ENCODE measurements around the gene CDT1.

The CDT1 gene

DNA sequence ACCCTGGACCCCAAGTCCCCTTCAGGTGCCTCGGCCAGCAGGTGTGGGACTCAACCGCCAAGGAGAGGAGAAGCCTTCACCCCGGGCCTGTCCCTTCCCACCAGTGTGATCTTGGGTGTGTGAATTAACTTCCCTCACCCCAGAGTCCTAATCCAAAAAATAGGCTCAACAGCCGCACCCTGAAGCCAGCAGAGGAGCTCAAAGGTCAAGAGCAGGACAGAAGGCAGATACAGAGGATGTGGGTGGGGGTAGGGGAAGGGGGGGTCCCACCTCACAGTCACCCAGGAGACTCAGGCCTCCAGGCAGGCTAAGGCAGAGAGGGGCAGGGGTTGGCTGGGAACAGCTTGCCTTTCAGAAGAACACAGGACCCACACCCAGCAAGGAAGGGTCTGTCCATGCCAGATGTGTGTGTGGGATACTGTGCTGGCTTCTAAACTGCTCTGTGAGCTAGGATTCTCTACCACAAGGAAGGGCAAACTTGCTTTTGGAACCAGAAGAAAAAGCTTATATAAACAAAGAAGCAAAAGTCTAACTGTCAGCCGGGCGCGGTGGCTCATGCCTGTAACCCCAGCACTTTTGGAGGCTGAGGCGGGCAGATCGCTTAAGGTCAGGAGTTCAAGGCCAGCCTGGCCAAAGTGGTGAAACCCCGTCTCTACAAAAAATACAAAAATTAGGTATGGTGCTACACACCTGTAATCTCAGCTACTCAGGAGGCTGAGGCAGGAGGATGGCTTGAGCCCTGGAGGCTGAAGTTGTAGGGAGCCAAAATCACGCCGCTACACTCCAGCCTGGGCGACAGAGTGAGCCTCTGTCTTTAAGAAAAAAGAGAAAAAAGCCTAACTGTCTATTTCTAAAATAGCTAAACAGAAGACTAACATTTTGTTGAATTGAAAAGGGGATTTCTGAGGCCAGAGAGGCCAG is 23.2 kb upstream of the CDT1 start:
- Histone ChIP-seq H3K36me3 (ENCODE audit: control insufficient read depth, insufficient read depth, low read length) (no peaks in the 10 kb centered on the region), H3K79me2 (peaks cover 7% of the 10 kb centered on the region), H3K4me2 (ENCODE audit: low read length) (no peak overlapping the region), H2AFZ (no peak overlapping the region), H3K4me1 (no peaks in the 10 kb centered on the region), H3K9me3 (ENCODE audit: control insufficient read depth, low read length) (no peaks in the 10 kb centered on the region), H3K9ac (no peak overlapping the region), H3K4me3 (ENCODE audit: low read depth, low read length) (no peak overlapping the region), H3K27ac (no peak overlapping the region), H3K27me3 (ENCODE audit: control insufficient read depth, insufficient read depth, low read length) (no peaks in the 10 kb centered on the region)
- TF ChIP-seq, protein P1, sequence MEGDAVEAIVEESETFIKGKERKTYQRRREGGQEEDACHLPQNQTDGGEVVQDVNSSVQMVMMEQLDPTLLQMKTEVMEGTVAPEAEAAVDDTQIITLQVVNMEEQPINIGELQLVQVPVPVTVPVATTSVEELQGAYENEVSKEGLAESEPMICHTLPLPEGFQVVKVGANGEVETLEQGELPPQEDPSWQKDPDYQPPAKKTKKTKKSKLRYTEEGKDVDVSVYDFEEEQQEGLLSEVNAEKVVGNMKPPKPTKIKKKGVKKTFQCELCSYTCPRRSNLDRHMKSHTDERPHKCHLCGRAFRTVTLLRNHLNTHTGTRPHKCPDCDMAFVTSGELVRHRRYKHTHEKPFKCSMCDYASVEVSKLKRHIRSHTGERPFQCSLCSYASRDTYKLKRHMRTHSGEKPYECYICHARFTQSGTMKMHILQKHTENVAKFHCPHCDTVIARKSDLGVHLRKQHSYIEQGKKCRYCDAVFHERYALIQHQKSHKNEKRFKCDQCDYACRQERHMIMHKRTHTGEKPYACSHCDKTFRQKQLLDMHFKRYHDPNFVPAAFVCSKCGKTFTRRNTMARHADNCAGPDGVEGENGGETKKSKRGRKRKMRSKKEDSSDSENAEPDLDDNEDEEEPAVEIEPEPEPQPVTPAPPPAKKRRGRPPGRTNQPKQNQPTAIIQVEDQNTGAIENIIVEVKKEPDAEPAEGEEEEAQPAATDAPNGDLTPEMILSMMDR (IDR thresholded peaks at IDR 0.05): no peak

DNA sequence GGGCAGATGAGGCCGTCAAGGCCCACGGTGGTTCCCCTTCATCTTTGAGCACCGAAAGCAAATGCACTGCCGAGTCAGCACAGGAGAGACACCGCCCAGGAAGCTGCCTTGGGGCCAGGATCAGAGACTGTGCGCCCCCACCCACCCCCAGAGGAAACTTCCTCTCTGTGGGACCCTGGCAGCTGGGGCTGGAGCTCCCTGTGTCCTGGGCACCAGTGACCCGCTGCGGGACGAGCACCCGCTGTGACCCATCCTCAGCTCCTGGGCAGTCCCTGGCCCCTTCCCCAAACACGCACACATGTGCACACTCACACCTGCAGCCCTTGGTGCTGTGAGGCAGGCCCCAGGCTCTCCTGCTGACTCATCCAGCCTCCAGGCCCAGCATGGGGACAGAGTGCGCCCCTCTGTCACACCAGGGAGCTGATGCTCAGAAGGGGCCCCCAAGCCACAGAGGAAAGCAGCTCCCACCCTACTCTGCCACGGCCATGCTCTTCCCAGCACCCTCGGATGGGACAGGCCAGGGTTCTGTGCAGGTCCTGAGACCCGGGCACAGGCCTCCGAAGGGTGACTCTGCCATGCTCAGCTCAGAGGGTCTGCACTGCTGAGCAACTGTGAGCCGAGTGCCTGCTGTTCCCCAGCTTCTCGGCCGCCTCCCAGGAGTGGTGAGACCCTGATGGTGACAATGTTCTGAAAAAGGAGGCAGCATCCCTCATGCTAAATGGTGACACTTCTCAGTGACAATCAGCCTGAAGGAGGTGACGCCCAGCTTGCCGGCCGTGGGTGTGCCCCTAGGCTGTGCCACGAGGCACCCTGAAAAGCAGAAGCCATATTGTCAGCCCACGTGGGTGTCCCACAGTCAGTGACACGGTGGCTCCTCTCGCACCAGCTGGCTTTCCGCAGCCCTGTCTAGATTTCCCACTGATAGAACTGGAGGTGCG is 22.2 kb upstream of the CDT1 start:
- H3K4me1 ChIP-seq: no peaks in the 10 kb centered on the region
- no peaks in the 10 kb centered on the region for H3K27me3 ChIP-seq (ENCODE audit: control insufficient read depth, insufficient read depth, low read length)
- no peak overlapping the region for H3K4me2 ChIP-seq (ENCODE audit: low read length)
- no peak overlapping the region for H3K27ac ChIP-seq
- TF ChIP-seq, protein P1 (IDR thresholded peaks at IDR 0.05): no peak
- no peaks in the 10 kb centered on the region for H3K36me3 ChIP-seq (ENCODE audit: control insufficient read depth, insufficient read depth, low read length)
- no peak overlapping the region for H3K4me3 ChIP-seq (ENCODE audit: low read depth, low read length)
- no peak overlapping the region for H3K9ac ChIP-seq
- H3K9me3 ChIP-seq (ENCODE audit: control insufficient read depth, low read length): no peaks in the 10 kb centered on the region
- H3K79me2 ChIP-seq: peaks cover 7% of the 10 kb centered on the region
- no peak overlapping the region for H2AFZ ChIP-seq

DNA sequence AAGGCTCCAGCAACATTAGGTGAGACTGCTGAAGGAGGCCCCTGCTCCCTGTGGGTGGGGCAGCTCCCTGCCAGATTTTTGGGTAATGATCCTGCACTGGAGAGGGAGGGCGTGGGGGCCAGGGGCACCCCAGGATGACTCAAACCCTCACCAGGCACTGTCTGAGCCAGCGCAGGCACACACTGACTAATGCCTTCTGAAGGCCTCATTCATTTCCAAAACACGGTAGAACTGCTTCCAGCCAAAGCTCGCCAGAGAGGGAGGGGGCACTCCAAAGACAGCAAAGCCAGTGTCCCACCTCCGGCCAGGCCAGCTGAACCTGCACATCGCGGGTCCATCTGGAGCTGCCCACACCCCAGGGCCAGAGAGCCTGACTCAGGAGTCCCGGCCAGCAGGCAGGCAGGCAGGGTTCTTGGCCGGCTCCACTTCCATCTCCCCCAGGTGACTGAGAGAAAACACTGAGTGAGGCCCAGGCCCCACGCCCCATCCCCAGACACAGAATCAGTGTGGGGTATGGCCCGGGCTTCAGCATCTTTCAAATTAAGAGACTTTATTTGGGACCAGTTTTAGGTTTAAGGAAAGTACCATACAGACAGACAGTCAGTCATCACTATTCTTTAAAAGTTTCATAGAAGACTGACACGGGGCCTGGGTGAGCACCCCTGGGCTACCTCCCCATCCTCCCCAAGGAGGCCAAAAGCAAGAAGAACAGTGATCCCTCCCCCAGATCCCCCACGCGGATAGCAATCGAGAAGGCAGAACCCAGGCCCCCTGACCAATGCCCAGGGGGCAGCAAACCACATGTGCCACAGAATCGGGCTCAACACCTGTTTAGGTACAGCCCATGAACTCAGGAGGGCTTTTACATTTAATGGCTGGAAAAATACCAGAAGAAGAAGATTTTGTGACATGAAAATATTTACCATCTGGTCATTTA is 20.9 kb upstream of the CDT1 start:
- H3K9ac ChIP-seq: no peak overlapping the region
- no peak overlapping the region for H3K4me3 ChIP-seq (ENCODE audit: low read depth, low read length)
- no peaks in the 10 kb centered on the region for H3K9me3 ChIP-seq (ENCODE audit: control insufficient read depth, low read length)
- H3K4me1 ChIP-seq: no peaks in the 10 kb centered on the region
- no peak overlapping the region for H2AFZ ChIP-seq
- H3K79me2 ChIP-seq: peaks cover 7% of the 10 kb centered on the region
- no peaks in the 10 kb centered on the region for H3K27me3 ChIP-seq (ENCODE audit: control insufficient read depth, insufficient read depth, low read length)
- peak overlapping the region; percentile 49 for H3K27ac ChIP-seq
- H3K36me3 ChIP-seq (ENCODE audit: control insufficient read depth, insufficient read depth, low read length): no peaks in the 10 kb centered on the region
- no peak overlapping the region for H3K4me2 ChIP-seq (ENCODE audit: low read length)
- TF ChIP-seq, protein P1 (IDR thresholded peaks at IDR 0.05): no peak

DNA sequence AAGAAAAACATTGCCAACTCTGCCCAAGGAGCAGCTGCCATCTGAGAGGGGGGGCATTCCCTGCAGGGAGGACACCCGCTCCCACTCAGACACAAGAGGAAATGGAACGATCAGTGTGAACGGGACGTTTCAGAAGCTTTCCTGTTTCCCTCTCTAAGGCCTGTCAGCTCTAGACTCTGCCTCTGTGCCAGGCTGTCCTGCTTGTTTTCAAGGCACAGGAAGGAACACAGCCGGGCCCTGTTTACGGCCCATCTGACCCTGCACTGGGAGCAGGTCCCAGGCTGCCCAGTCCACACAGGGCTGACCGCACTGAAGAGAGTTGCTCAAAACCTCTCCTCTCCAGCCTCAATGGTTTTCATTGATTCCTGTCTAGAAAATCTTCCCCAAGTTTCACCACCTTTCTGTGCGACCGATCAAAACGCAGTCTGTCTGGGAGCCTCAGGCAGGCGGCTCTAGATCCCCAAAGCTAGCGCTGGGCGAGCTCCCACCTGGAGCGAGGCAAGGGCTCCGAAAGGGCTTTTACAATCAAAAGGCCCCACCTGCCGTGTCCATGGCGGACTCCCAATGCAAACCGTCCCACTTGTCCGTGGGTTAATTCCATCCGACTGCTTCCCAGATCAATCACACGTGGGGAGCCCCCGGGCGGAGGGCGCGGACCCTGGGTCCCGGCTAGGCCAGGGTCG is 20.1 kb upstream of the CDT1 start:
- Histone ChIP-seq H3K27me3 (ENCODE audit: control insufficient read depth, insufficient read depth, low read length) (no peaks in the 10 kb centered on the region), H3K4me1 (no peaks in the 10 kb centered on the region), H3K9ac (no peak overlapping the region), H2AFZ (no peak overlapping the region), H3K4me2 (ENCODE audit: low read length) (peak overlapping the region; percentile 32), H3K27ac (peak overlapping the region; percentile 49), H3K79me2 (peaks cover 7% of the 10 kb centered on the region), H3K4me3 (ENCODE audit: low read depth, low read length) (peak overlapping the region; percentile 34), H3K36me3 (ENCODE audit: control insufficient read depth, insufficient read depth, low read length) (no peaks in the 10 kb centered on the region), H3K9me3 (ENCODE audit: control insufficient read depth, low read length) (no peaks in the 10 kb centered on the region)
- TF ChIP-seq, protein P1 (IDR thresholded peaks at IDR 0.05): no peak
